Sigmoid colon (tissue), 4 donors: ENCODE measurements around the gene UTP3.

ENCODE experiments used
- CTCF ChIP-seq, 4 experiments: fragments of 450-650 bp in 3 of 4; fragments of 200-600 bp in 1 of 4; IDR thresholded peaks; one replicate each; pipeline ENCODE4 v1.5.1; 2016 to 2019; ENCODE audit warnings: antibody characterized with exemption in 4 of 4, mild to moderate bottlenecking in 3 of 4, moderate library complexity in 2 of 4
- POLR2AphosphoS5 ChIP-seq, 4 donors: sonication (generic); formaldehyde crosslinking; IDR thresholded peaks; one replicate each; pipeline ENCODE4 v1.6.1; 2017; ENCODE audit warnings: antibody characterized with exemption in 4 of 4

GRCh38 chr4:70666369-70666768 is 22.0 kb upstream of the UTP3 start, which contains the start of gene JCHAIN:
- TF ChIP-seq CTCF (IDR thresholded peaks at IDR 0.05) = no peak
- TF ChIP-seq POLR2AphosphoS5 (IDR thresholded peaks at IDR 0.05) = no peak
